HG03060 (cell line): ENCODE data around the gene AOC3.

Experiments used
- ATAC-seq: cut with Tn5 transposase; IDR thresholded peaks from one replicate; pipeline ENCODE4 v1.9.1; 2021; ENCODE audit warnings: low read depth, moderate number of reproducible peaks; ENCODE audit not compliant: unreplicated experiment

AOC3 gene

GRCh38 chr17:42850954-42851353 lies at the start of gene AOC3:
Gene AOC3, plus strand, starts transcription at chr17:42851199. Its CDS starts 145 bp downstream, at chr17:42851344.
- no peak for ATAC-seq

GRCh38 chr17:42803074-42803883 lies 47.7 kb upstream of the AOC3 start:
- no peak for ATAC-seq

GRCh38 chr17:42804918-42805367 lies 46.1 kb upstream of the AOC3 start:
- ATAC-seq = no peak

DNA sequence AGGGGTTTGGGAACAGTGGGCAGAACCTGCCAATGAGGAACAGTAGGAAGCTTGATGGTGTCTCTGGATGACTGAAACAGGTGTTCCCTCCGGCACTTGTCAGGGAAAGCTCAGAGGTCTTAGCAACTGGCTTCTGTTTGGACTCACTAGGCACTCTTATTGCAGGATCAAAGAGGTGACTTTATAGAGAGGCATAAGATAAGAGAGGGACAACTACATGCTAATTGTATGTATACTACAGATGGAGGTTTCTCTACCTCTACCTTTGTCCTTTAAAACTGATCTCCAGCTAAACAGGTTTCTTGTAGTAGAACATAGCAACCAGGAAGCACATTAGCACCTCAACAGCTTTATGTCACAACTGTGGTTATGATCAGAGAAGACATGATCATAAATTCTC lies 44.8 kb upstream of the AOC3 start:
- ATAC-seq = no peak

GRCh38 chr17:42809250-42809649 lies 41.7 kb upstream of the AOC3 start:
- ATAC-seq = no peak

- no peak for ATAC-seq
Observed at GRCh38 chr17:42814633-42815399, 36.2 kb upstream of the AOC3 start.

DNA sequence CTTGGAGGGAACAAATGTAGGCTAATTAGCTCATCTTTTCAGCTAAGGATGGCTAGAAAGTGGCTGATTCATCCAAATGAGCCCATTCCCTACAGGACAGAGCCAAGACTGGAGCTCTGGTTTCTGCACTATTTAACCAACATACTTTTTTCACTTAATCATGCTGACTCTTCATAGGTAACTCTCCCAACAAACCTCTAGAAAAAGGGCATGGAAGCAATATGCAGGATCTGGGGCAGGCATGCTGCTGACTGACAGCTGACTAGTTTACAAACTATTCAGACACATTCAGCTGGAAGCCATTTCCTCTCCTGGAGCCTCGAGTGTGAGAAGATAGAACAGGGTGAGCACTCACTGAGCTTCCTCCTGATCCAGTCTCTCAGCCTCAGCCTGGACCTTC lies 33.1 kb upstream of the AOC3 start:
- ATAC-seq = no peak

DNA sequence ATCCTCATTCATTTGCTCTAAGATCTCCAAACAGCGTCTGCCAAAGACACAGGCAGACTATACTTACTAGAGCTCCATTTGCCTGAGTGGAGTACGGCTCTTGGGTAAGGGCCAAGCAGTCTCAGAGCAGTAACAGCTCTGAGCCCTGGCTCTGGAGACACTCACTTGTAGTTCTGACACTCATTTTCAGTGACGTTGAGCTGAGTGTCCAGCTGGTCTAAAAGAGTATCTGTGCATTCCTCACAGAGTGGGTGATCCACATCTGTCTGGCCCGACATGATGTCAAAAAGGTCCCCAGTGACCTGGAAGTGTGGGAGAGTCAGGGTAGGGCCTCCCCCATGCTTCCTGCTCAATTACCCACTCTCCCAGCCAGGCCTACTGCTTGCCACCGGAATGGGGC lies 32.6 kb upstream of the AOC3 start:
- ATAC-seq = no peak

- no peak for ATAC-seq
Observed at GRCh38 chr17:42819939-42820535, 31.0 kb upstream of the AOC3 start.

GRCh38 chr17:42821176-42821575 lies 29.8 kb upstream of the AOC3 start:
- ATAC-seq = no peak

GRCh38 chr17:42827472-42827871 lies 23.5 kb upstream of the AOC3 start:
- ATAC-seq = no peak

DNA sequence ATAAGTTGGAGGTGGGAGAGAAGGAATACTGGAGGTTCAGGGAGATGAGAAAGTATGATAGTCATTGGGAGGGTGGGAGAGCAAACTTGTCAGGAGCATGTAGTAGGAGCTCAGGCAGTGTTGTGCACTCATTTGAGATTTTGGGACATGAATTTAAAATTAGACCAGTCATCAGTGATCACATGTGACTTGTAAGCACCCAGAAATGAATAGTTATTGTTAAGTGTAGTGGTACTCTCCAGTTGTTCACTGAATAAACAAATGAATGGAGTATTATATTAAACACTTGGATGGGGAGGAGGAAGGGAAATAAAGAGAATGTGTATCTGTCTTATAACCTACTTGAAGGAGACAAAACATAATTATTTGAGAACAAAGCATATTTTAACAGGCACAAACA lies 20.0 kb upstream of the AOC3 start:
- ATAC-seq = no peak

GRCh38 chr17:42832213-42832933 lies 18.6 kb upstream of the AOC3 start:
- ATAC-seq = no peak

DNA sequence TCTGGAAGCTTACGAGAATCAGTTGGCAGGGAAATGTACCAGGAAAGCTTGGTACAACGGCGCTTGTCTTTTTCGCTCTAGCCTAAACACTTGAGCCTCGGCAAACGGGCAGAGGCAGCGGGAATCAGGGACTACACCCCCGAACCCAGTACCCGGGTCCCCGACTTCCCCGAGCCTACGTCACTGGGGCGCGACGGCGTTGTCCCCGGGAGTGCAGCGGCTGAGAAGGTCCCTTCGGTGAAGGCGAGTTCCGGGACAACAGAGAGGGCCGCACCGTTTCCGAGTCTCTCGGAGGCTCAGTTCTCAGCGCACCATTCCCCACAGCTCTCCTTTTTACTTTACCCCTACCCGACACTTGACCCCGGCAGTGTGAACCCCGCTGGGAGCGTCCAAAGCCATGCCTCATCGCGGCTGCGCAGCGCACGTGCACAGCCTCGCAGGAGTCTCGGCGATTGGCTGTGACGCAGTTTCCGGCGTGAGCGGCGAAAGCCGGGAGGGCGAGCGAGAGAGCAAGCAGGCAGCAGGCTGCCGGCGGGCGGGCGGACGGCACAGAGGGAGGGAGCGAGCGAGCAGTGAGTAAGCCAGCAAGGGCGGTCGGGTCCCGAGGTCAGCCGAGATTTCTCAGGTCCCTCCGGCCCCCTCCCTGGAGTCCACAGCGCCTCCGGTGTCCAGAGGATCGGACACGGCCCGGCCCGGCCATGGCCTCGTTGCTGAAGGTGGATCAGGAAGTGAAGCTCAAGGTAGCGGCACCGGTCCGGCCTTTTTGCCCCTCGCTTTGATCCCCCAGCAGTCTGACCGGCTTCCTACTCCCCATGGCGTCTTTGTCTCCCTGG lies 17.8 kb upstream of the AOC3 start, which contains the start of gene PSME3:
PSME3 (plus strand) TSS at position 464 of the 833 bp plus-strand sequence; CDS start at position 699, 235 bp downstream.
- peak; percentile 82 for ATAC-seq

DNA sequence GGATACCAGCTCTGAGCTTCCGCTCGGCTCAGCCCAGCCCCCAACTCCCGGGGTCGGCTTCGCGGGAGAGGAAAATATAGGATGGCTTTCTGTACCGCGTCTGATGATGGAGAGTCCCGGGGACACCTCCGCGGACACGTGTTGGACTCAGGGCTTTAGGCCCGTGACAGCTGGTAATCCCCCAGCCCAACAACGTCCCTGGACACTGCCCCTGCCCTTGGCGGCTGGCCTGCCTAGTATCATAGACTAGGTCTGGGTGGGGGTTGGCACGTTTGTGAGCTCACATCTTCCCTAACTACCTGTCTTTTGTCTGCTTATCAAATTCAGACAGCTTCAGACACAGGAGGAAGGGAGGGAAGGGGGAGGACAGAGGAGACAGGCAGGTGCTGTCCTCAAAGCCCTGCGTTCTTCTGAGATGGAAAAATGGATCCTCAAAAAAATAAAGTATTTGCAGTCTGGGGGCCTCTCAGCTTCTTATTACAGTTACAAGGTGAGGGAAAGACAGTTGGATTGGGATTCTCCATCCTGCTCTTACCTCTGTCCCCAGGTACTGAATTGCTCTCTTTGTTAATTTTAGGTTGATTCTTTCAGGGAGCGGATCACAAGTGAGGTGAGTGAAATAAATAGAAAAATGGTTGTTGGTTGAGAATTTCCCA lies 17.1 kb upstream of the AOC3 start:
- no peak for ATAC-seq

- no peak for ATAC-seq
Observed at GRCh38 chr17:42835732-42836131, 15.3 kb upstream of the AOC3 start.

DNA sequence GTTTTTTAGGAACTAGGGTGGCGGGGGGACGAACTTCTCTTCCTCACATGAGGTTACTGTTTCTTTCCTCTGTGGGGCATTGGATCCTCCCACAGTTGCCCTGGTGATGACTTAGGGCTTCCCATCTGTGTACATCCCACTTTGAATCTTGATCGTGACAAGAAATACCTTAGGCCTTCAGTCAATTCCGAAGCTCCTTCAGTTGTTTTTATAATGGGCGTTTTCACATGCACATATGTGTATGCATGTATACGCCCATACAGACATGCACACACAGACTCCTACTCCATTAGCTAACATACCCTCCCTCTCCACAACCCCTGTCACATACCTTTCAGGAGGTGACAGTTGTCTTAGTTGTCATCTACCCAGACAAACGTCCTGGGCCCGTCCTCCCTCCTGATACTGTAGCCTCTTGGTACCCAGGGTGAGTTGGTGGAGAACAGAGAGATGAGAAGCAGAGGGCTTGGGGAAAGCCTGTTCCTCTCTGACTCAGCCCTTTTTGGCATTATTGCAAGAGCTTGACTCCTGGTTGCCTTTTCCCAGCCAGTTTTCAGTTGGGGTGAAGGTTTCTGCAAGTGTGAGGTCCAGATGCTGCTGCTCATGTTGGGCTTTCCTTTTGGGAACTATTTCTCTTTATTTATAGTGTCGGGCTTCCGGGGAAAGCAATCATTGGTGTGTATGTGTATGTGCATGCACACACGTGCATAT lies 8.9 kb upstream of the AOC3 start:
- no peak for ATAC-seq

- ATAC-seq = no peak
Observed at GRCh38 chr17:42843358-42843934, 7.6 kb upstream of the AOC3 start.
